Muscle layer of colon (tissue), 2 donors: ENCODE data around the gene CXCL17.
"Not testable (repeated sequence)": the region's sequence is repeated elsewhere in the genome, so short reads cannot be mapped to it uniquely, and the experiment has no call there.

ENCODE experiments used
- H3K27ac ChIP-seq: one replicate; pipeline ENCODE4 v1.7.0; 2013; ENCODE audit warnings: low read depth, mild to moderate bottlenecking, low read length, moderate library complexity
- H3K27me3 ChIP-seq, 2 donors: one replicate each; pipeline ENCODE4 v1.7.0; 2013; ENCODE audit warnings: low read length in 2 of 2, mild to moderate bottlenecking in 2 of 2; ENCODE audit not compliant: insufficient read depth in 2 of 2, control insufficient read depth in 1 of 2
- H3K36me3 ChIP-seq: one replicate; pipeline ENCODE4 v1.7.0; 2013; ENCODE audit warnings: mild to moderate bottlenecking, low read length; ENCODE audit not compliant: insufficient read depth
- H3K4me1 ChIP-seq: one replicate; pipeline ENCODE4 v1.7.0; 2013; ENCODE audit warnings: mild to moderate bottlenecking, low read length; ENCODE audit not compliant: insufficient read depth
- H3K4me3 ChIP-seq, 2 donors: one replicate each; pipeline ENCODE4 v1.7.0; 2013; ENCODE audit warnings: low read length in 2 of 2, low read depth in 1 of 2, mild to moderate bottlenecking in 1 of 2, moderate library complexity in 1 of 2
- H3K9ac ChIP-seq: one replicate; pipeline ENCODE4 v1.7.0; 2013; ENCODE audit warnings: low read length
- H3K9me3 ChIP-seq: one replicate; pipeline ENCODE4 v1.7.0; 2013; ENCODE audit warnings: mild to moderate bottlenecking, low read length
- donor health status: abdominal sarcoma.
- donor health status: Adenocarcinoma of cecum.

The CXCL17 gene

GRCh38 chr19:42461231-42461630 lies 18.5 kb upstream of the CXCL17 start:
- not testable (repeated sequence) for H3K27me3 ChIP-seq, H3K4me3 ChIP-seq, H3K36me3 ChIP-seq, H3K9me3 ChIP-seq, H3K4me1 ChIP-seq, H3K9ac ChIP-seq, H3K27ac ChIP-seq

GRCh38 chr19:42459926-42460325 lies 17.2 kb upstream of the CXCL17 start:
- Histone ChIP-seq H3K9ac (no peak overlapping the region), H3K36me3 (no peaks in the 10 kb centered on the region), H3K27ac (no peak overlapping the region), H3K9me3 (no peaks in the 10 kb centered on the region), H3K27me3 (no peaks in the 10 kb centered on the region), H3K4me1 (no peaks in the 10 kb centered on the region), H3K4me3 (no peak overlapping the region)

GRCh38 chr19:42455621-42456081 lies 12.9 kb upstream of the CXCL17 start:
- H3K9me3 ChIP-seq: no peaks in the 10 kb centered on the region
- H3K4me3 ChIP-seq: no peak overlapping the region
- H3K36me3 ChIP-seq: no peaks in the 10 kb centered on the region
- no peaks in the 10 kb centered on the region for H3K4me1 ChIP-seq
- H3K9ac ChIP-seq: no peak overlapping the region
- H3K27ac ChIP-seq: no peak overlapping the region
- H3K27me3 ChIP-seq: no peaks in the 10 kb centered on the region

GRCh38 chr19:42455086-42455485 lies 12.3 kb upstream of the CXCL17 start:
- Histone ChIP-seq H3K36me3 (no peaks in the 10 kb centered on the region), H3K27me3 (no peaks in the 10 kb centered on the region), H3K4me1 (no peaks in the 10 kb centered on the region), H3K9ac (no peak overlapping the region), H3K4me3 (no peak overlapping the region), H3K9me3 (no peaks in the 10 kb centered on the region), H3K27ac (no peak overlapping the region)

GRCh38 chr19:42452590-42452989 lies 9.8 kb upstream of the CXCL17 start:
- H3K9ac ChIP-seq: no peak overlapping the region
- H3K9me3 ChIP-seq: no peaks in the 10 kb centered on the region
- no peaks in the 10 kb centered on the region for H3K36me3 ChIP-seq
- H3K4me1 ChIP-seq: no peaks in the 10 kb centered on the region
- no peak overlapping the region for H3K4me3 ChIP-seq
- H3K27me3 ChIP-seq: no peaks in the 10 kb centered on the region
- no peak overlapping the region for H3K27ac ChIP-seq

- Histone ChIP-seq H3K27ac (no peak overlapping the region), H3K4me1 (no peaks in the 10 kb centered on the region), H3K9ac (no peak overlapping the region), H3K27me3 (no peaks in the 10 kb centered on the region), H3K4me3 (no peak overlapping the region), H3K36me3 (no peaks in the 10 kb centered on the region), H3K9me3 (no peaks in the 10 kb centered on the region)
Observed at GRCh38 chr19:42450314-42450934, 7.7 kb upstream of the CXCL17 start.

GRCh38 chr19:42448306-42448705 lies 5.6 kb upstream of the CXCL17 start:
- not testable (repeated sequence) for H3K27me3 ChIP-seq, H3K27ac ChIP-seq, H3K9me3 ChIP-seq, H3K4me3 ChIP-seq, H3K9ac ChIP-seq, H3K4me1 ChIP-seq, H3K36me3 ChIP-seq

- H3K36me3 ChIP-seq: no peaks in the 10 kb centered on the region
- no peak overlapping the region for H3K9ac ChIP-seq
- H3K9me3 ChIP-seq: no peaks in the 10 kb centered on the region
- no peaks in the 10 kb centered on the region for H3K4me1 ChIP-seq
- no peak overlapping the region for H3K27ac ChIP-seq
- no peaks in the 10 kb centered on the region for H3K27me3 ChIP-seq
- H3K4me3 ChIP-seq: no peak overlapping the region
Observed at GRCh38 chr19:42445948-42446347, 3.2 kb upstream of the CXCL17 start.

- Histone ChIP-seq H3K27me3 (no peaks in the 10 kb centered on the region), H3K9me3 (no peaks in the 10 kb centered on the region), H3K4me1 (no peaks in the 10 kb centered on the region), H3K27ac (no peak overlapping the region), H3K4me3 (no peak overlapping the region), H3K36me3 (no peaks in the 10 kb centered on the region), H3K9ac (no peak overlapping the region)
Observed at GRCh38 chr19:42443944-42444398, 1.2 kb upstream of the CXCL17 start.

GRCh38 chr19:42441049-42441445 lies 1.7 kb downstream of the CXCL17 start:
- Histone ChIP-seq H3K27ac (no peak overlapping the region), H3K9ac (no peak overlapping the region)

GRCh38 chr19:42440357-42441048 lies 2.2 kb downstream of the CXCL17 start:
- Histone ChIP-seq H3K4me1 (no peaks in the 10 kb centered on the region), H3K4me3 (no peak overlapping the region), H3K27me3 (no peaks in the 10 kb centered on the region), H3K36me3 (no peaks in the 10 kb centered on the region), H3K9me3 (no peaks in the 10 kb centered on the region), H3K9ac (no peak overlapping the region), H3K27ac (no peak overlapping the region)

More at GRCh38 chr19:42441049-42441445, 1.7 kb downstream of the CXCL17 start:
- H3K27me3 ChIP-seq: no peaks in the 10 kb centered on the region
- no peak overlapping the region for H3K4me3 ChIP-seq
- H3K36me3 ChIP-seq: no peaks in the 10 kb centered on the region
- H3K4me1 ChIP-seq: no peaks in the 10 kb centered on the region
- H3K9me3 ChIP-seq: no peaks in the 10 kb centered on the region

- Histone ChIP-seq H3K4me3 (no peak overlapping the region), H3K27ac (no peak overlapping the region), H3K9me3 (no peaks in the 10 kb centered on the region), H3K9ac (no peak overlapping the region), H3K27me3 (no peaks in the 10 kb centered on the region), H3K36me3 (no peaks in the 10 kb centered on the region), H3K4me1 (peaks cover 7% of the 10 kb centered on the region)
Observed at GRCh38 chr19:42436006-42436405, 6.7 kb downstream of the CXCL17 start.
